Right lobe of liver (tissue), 4 donors: ENCODE measurements around the gene VKORC1L1.

Experiments
- POLR2A ChIP-seq: fragments of 450-650 bp; IDR thresholded peaks from one replicate; pipeline ENCODE4 v1.6.1; 2017; ENCODE audit warnings: antibody characterized with exemption, mild to moderate bottlenecking
- TF ChIP-seq, protein P1 (sequence below), 4 donors: fragments of 200-600 bp in 3 of 4; fragments of 450-650 bp in 1 of 4; IDR thresholded peaks; one replicate each; pipeline versions ENCODE4 v1.5.1 to v1.8.0; 2016 to 2022; ENCODE audit warnings: antibody characterized with exemption in 4 of 4, mild to moderate bottlenecking in 2 of 4
- donor health status: DM: no; HTN: no; CAD: no.
- donor health status: DM: no; HTN: no; CAD: no.
- donor health status: DM: no; HTN: yes; CAD: no.

GRCh38 chr7:65846008-65846570 is 26.8 kb upstream of the VKORC1L1 start:
- TF ChIP-seq, protein P1, sequence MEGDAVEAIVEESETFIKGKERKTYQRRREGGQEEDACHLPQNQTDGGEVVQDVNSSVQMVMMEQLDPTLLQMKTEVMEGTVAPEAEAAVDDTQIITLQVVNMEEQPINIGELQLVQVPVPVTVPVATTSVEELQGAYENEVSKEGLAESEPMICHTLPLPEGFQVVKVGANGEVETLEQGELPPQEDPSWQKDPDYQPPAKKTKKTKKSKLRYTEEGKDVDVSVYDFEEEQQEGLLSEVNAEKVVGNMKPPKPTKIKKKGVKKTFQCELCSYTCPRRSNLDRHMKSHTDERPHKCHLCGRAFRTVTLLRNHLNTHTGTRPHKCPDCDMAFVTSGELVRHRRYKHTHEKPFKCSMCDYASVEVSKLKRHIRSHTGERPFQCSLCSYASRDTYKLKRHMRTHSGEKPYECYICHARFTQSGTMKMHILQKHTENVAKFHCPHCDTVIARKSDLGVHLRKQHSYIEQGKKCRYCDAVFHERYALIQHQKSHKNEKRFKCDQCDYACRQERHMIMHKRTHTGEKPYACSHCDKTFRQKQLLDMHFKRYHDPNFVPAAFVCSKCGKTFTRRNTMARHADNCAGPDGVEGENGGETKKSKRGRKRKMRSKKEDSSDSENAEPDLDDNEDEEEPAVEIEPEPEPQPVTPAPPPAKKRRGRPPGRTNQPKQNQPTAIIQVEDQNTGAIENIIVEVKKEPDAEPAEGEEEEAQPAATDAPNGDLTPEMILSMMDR (IDR thresholded peaks at IDR 0.05) = no peak
- no peak for TF ChIP-seq POLR2A
